Eye (tissue), 1 donor: ENCODE data around the gene GPR89A.
A peak's percentile ranks its signal among the peaks of the same experiment; 100 is the strongest.
"Not testable (repeated sequence)": the region's sequence is repeated elsewhere in the genome, so short reads cannot be mapped to it uniquely, and the experiment has no call there.

ENCODE experiments used
- DNase-seq: peaks from one replicate; pipeline ENCODE4 v3.0.0-alpha.2; 2015

The GPR89A gene

DNA sequence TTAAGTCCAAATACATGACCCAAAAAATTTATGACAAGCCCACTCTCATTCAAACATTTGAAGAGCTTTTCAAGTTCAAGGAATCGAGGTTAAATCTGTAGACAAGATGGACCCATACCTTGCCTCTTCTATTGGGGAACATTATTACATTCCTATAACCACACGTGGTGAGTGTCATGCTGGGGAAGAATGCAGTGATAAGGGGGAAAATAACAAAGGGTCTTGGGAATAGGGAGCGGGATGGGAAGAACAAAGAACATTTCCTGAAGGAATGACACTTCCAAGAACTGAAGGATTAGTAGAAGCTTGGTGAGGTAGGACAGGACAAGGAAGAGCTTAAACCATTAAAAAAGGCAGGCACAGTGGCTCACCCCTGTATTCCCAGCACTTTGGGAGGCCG, 80.5 kb downstream of the GPR89A start:
- DNase-seq = no peak

DNA sequence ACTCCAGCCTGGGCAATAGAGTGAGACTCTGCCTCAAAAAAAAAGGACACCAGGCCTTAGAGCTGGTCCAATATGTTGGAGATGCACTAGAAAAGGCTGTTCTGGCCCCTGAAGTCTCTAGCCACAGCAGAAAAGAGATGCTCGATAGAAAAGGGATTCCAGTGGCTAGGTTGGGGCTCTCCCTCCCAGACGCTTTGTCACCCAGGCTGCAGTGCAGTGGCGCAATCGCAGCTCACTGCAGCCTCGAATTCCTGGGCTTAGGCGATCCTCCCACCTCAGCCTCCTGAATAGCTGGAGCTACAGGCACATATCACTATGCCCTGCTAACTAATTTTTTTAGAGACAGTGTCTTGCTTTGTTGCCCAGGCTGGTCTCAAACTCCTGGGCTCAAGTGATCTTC, 81.1 kb downstream of the GPR89A start:
- no peak for DNase-seq

DNA sequence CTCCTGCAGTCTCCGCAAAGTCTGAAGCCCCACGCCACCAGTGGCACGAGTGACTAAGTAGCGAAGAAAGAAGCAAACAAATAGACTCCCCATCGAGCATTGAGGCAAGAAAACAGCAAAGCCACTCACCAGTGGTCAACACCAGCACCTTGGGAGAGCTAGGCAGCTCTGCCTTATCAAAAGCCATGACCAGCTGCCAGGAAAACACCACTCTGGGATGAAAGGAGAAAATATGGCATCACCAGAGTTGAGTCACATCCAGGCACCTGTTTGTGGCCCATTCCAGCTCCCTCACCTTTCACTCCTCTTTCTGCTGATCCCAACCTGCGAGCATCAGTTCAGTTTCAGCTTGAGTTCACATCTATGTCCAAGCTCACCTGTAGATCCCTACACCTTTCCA, 82.1 kb downstream of the GPR89A start:
- DNase-seq = no peak

DNA sequence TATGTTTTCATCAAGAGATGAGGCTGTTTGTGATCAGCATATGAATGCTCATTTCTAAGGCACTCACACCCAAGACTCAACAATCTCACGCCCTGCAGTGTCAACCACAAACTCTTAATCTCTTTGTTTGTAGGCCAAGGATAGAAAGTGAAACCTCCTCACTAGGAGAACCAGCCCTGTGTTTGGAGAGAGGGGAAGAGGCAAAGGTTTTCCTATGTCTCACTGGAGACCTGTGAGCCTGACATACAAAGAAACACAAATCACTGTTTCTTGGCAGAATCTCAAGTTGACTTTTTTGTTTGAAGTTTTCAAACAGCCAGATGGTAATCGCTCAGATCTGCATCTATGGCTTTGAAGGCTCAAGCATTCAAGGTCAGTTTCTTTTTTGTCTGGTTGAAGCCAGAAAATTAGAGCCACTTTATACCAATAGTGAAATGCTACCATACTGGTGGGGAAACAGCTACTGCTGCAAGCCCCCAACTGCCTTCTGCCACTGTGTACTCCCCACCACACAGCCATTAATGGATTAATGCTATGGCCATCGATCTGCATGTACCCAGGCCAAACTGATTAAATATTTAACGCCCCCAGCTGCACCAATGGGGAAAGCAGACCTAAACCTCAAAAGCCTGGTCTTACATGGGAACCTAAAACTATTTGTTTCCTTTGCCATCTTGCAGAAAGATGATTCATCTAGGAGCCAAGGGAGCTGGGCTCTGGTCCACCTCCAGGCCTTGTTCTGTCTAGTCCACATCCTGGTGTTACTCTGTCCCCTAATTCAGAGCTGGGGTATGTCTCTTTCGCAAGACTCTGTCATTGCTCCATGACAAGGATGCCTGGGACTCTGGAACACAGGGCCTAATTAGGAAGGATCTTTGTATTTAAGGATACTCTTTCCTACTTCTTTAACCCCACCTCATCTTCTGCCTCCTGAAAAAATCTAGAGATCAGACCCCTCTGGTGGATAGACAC, 83.1 kb downstream of the GPR89A start:
- DNase-seq = peak; percentile 2

DNA sequence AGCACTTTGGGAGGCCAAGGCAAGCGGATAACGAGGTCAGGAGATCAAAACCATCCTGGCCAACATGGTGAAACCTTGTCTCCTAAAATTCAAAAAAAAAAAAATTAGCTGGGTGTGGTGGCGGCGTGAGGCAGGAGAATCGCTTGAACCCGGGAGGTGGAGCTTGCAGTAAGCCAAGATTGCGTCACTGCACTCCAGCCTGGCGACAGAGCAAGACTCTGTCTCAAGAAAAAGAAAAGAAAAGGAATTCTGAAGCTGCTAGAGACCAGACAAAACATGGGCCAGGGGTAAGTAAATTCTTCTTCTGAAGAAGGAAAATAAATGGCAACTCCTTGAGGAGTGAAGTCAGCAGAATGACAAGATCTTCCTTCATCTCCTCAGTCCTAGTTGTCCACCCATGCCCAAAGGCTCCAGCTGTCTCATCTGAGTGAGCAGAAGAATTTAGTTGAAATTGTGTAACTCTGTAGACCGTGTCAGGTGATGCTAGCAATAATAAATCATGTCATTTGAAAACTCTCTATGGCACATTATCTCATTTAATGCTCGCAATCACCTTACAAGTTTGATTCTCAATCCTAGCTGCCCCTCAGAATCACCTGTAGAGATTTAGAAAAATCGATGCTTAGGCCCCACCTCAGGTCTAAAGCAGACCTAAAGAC, 85.1 kb downstream of the GPR89A start:
- no peak for DNase-seq

DNA sequence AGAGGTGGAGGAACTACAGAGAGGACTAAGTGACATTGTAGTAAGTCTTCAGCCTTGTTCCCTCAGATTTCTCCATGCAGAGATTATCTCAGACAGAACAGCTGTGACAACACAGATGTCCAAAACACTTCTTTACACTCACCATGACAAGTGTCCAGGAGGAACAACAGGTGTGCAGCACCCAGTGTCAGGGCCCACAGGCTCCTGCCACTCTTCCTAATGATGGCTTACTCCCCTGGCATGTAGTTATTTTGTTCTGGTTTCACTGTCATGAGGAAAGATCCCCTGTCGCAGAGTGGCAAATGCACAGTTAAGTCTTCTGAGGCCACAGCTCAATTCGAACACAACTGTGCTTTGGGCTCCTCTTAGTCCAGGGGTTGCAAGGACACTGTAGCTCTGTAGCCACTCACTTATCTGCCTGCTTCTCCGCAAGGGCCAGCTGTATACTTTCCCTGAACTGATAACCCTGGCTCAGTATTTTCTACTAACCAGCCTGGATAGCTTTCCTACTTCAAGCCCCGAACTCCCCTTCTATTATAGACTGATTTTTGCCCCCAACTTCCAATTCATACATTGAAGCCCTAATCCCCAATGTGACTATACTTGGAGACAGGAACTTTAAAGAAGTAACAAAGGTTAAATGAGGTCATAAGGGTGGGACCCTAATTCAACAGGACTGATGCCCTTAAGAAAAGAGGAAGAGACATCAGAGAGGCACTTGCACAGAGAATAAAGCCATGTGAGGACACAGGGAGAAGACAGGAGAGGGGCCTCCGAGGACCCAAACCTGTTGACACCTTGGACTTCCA, 88.2 kb downstream of the GPR89A start:
- no peak for DNase-seq

DNA sequence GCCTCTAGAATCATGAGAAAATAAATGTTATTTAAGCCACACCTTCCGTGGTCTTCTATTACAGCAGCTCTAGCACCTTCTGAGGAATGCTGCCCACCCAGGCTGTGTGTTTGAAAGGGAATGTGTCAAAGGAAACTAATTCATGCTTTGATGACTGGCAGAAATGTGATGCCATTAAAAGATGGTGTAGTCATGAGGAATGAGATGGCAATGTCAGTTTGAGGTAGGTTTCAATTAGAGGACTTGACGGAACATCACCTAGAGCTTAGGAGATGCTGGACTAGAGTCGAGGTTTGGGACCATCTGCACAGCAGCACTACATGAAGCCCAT, 88.8 kb downstream of the GPR89A start:
- DNase-seq = no peak

DNA sequence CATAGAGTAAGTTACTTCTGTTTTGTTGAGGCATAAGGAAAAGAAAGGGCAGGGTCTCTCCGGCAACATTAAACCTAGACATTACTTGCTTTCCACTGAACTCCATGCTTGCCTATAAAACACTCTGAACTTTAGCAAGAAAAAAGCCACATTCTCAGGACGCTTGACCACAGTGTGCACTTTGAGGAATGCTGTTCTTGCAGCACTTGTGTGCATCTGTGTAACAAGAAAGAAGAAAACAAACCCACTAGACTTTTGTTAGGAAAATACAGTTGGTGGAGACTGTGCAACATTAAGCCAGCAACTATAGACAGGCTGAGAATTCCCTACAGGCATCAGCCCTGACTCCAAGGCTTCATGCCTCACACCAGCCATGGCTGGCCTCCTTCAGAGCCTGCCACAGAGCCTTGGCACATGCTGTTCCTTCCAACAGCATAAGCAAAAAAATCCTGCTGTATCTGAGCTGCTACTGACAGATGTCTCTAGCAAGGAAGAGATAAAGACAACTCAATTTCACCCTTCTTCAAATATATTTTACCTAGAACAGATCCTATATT, 93.6 kb downstream of the GPR89A start:
- DNase-seq = no peak

DNA sequence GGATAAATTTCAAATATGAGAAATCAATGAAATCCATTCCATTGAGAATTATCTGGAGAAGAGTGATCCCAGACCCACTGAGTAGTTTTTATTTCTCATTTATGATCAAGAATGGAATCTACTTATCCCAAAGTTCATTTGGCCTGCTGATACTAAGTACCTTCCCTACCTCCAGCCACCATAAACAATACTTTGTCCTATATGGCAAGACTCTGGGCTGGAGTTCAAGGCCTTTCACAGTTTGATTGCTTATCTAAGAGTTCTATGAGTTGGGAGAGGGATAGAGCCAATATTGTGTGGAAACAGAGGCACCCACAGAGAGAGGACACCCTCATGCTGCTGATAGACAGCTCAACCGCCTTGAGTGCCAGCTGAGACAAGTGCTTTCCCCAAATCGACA, 94.3 kb downstream of the GPR89A start:
- DNase-seq = no peak

DNA sequence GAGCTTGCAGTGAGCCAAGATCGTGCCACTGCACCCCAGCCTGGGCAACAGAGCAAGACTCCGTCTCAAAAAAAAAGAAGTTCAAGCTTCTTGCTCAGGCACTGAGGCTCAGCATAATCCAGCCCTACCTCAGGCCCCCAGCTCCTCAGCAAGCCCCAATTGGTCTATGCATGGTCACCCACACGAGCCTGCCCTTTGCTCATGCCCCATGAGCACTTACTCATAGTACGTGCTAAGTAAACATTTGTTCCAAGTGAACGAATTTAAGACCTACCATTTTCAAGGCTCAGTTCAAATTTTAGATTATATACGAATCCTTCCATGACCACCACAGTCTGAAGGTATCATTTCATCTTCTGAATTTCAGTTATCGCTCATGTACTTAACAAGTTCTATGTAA, 95.0 kb downstream of the GPR89A start:
- DNase-seq = no peak

DNA sequence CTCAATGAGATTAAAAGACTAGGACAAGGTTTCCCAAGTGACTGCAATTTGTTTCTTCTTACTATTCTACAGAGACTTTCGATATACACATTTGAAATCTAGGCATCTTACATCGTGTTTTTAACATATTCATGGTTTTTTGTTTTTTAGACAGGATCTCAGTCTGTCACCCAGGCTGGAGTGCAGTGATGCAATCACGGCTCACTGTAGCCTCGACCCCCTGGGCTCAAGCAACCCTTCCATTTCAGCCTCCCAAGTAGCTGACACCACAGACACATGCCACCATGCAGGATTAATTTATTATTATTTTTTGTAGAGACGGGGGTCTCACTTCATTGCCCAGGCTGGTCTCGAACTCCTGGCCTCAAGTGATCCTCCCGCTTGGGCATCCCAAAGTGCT, 97.8 kb downstream of the GPR89A start:
- DNase-seq = no peak

DNA sequence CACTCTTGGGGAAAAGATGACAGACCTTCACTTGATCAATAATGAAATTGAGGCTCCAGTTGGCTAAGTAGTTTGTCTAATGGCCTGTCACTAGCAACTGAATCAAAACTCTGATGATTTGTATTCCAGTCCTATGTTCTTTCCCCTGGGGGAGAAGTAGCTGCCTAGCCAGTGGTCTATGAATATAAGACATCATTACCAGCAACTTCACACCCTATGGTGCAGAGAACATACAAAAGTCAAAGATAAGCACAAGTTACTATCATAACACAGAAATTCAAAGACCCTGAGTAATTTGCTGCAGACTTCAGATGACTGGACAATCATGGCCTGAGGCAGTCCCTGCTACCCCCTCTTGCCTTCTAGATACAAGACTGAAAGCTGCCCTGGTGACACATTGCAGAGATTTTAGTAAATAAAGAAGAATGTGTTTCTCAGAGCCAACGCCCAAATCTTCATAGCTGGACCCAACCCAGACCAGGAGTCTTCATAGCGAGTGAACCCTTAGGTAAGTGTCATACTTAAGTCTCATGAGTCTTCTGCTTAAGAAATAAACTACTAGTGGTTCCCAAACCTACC, 98.4 kb downstream of the GPR89A start:
- DNase-seq = peak; percentile 69

DNA sequence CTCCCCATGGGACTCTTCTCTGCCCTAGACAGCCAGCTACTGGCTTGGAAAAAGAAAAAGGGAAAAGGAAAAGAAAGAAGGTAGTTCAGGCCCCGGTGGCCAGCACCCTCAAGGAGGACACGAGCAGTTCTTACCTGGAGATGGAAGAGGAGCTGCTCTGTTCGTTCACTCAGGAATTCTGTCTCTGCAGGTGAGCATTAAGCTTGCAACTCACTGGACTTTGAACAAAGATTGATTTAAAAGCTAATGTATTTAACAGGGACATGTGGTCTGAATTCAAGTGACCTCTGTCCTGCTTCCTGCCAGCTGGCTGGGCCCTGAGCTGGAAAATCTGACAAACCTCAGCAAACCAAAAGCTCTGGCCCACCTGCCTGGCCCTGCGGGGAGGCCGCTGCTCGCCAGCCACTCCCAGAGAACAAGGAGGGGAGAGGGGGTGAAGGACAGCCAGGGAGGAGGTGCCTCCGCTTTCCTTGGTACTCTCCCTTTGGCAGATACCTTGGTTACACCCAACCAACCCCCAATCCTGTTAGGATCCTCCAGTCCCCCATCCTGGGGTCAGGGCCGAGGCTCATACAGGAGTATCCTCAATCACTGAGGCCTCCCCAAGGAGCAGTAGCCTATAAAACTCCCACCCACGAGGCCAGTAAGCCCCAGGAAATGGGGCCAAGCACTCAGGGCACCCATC, 99.5 kb downstream of the GPR89A start, which contains the start of gene PDZK1:
TSS of gene PDZK1 (minus strand) at position 186 of the 685 bp plus-strand sequence. CDS start 19,347 bp downstream, outside the sequence.
- no peak for DNase-seq

DNA sequence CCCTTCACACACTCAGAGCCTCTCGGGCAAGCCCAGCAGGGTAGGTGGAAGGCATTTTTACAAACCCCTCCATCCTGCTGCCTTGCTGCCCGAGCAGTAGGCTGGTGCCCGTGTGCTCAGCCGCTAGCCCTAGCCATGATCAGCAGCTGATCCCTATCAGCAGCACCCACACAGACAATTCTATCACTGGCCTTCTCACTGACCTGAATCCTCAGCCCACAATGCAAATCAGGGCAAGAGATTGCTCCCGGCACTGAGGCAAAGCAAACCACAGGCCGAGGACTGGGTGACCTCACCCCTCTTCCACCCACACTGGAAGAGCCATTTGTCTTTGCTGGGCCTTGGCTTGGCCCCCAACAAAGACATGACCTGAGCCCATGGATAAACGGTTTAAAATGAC, 100.3 kb downstream of the GPR89A start:
- no peak for DNase-seq

DNA sequence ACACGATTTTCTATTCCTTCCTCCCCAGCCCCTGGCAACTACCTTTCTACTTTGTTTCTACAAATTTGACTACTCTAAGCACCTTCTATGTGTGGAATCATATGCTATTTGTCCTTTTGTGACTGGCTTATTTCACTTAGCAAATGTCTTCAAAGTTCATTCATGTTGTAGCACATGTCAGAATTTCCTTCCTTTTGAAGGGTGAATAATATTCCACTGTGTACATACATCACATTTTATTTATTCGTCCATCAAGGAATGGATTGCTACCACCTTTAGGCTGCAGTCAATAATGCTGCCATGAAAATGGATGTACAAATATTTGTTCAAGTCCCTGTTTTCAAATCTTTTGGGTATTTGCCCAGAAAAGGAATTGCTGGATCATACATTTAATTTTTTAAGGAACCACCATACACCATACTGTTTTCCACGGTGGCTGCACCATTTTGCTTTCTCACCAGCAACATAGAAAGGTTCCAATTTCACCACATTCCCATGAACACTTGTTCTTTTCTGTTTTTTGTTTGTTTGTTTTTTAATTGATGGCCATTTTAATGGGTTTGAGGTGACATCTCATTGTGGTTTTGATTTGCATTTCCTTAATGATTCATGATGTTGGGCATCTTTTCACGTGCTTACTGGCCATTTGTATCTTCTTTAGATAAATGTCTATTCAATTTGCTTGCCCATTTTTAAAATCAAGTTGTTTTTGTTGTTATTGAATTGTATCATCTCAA, 102.7 kb downstream of the GPR89A start:
- DNase-seq = no peak

DNA sequence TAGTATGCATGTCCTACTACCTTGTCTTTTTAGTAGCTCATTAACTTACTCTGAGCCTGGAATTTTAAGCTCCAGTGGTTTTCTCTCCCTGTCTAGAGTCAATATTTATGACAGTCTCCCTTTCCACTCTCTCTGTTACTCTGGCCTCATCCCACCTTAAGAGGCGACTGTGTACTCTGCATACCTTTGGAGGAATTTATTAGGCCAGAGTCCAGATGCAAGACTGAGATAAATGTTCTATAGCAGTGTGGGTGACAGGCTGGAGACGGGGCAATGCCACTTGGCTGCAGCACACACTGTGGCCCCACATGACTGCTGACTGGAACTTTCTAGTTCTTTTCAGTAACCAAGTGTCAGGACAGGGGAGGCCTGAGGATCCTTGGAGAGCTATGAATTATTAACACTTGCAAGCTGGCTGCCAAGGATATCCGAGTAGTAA, 103.4 kb downstream of the GPR89A start:
- DNase-seq = peak; percentile 20

DNA sequence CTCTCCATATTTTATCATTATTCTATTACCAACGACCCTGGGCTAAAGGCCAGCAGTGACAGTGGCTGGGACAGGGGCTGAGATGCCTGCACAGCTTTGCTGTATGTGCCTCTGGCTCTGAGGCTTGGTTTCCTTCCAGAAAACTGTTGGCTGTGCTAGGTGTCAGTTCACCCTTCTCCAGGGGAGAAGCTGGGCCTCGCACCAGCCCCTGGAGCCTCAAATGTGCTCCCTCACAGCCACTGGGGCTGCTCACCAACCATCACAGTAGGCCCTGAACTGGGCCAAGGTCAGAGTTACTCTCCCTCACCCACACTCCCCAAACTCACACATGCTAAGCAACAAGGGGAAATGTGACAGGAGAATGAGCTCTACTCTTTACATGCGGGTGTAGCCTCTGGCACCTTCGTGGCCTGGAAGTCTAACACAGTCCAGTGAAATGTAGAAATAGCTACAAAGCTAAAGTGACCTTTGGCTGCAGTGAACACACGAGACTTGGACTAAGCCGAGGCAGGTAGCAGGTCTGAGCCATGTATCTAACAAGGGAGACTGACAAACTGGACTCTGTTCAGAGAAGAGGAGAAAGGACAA, 106.8 kb downstream of the GPR89A start:
- DNase-seq = no peak

DNA sequence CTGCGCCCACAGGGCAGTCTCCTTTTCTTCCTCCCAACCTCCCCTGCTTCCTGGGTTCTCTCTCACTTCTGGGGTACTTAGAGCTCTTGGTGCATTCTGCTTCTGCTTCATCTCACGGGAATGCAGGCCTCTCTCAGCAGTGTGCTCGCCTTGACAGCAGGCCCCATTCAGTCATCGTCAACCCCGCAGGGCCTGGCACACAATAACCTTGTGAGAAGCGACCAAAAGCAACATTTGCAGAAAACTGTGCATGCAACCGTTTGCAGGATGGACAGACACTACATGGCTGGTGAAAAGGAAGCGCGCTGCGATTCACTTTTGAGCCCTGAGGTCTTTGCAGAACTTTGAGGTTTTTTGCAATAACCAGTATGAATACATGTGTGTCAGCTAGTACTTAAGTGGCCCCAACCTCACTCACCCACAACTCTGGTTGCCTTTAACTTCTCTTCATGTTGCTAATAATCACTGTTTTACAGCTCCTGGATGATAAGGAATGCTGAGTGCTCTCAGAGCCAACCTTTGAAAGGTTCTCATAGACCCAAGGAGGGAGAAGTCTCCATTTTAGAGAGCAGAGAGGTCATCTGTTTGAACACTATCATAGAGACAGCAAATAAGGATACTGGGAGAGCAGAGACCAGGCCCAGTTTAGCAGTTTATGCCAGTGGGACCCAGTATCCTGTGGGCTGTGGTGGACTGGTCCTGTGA, 109.0 kb downstream of the GPR89A start:
- peak; percentile 52 for DNase-seq

DNA sequence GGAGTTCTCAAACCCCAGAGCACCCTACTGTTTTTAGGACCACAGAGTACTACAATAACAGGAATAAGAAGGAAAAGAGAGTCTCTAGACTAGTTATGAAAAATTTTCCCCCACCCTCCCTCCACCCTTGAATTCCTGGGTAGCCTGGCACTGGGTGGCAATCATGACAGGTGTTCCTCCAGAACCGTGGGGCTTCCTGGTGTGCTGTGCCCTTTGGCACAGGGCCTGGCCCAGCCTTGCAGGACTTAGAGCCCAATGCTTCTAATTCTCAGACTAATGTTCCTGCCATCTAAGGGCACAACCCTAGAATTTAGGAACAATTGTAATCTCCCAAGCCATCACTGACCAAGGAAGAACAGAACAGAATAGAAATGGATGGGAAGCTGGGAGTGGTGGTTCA, 110.0 kb downstream of the GPR89A start:
- DNase-seq = no peak

DNA sequence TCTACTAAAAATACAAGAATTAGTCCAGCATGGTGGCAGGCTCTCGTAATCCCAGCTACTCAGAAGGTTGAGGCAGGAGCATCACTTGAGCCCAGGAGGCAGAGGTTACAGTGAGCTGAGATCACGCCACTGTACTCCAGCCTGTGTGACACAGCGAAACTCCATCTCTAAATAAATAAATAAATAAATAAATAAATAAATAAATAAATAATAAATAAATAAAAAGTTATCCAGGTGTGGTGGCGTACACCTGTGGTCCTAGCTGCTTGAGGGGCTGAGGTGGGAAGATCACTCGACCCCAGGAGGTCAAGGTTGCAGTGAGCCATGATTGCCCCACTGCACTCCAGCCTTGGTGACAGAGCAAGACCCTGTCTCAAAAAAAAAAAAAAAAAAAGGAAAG, 110.7 kb downstream of the GPR89A start:
- DNase-seq = not testable (repeated sequence)
